Fibroblast of mammary gland (primary cell): ENCODE measurements around the gene CAMK2G.

ENCODE experiments used
- DNase-seq: peaks from one replicate; pipeline ENCODE4 v3.0.0-alpha.2; 2010; ENCODE audit warnings: low read depth
- H3K4me3 ChIP-seq: 2 replicates; pipeline ENCODE4 v1.5.1; 2011; ENCODE audit warnings: low read depth, mild to moderate bottlenecking, low read length, moderate library complexity; ENCODE audit not compliant: control insufficient read depth
- TF ChIP-seq, protein P1 (sequence below): conservative IDR thresholded peaks from 2 replicates; pipeline ENCODE4 v1.5.1; 2011; ENCODE audit warnings: low read depth, low read length, inconsistent platforms; ENCODE audit not compliant: control insufficient read depth, insufficient read depth

Gene CAMK2G

DNA sequence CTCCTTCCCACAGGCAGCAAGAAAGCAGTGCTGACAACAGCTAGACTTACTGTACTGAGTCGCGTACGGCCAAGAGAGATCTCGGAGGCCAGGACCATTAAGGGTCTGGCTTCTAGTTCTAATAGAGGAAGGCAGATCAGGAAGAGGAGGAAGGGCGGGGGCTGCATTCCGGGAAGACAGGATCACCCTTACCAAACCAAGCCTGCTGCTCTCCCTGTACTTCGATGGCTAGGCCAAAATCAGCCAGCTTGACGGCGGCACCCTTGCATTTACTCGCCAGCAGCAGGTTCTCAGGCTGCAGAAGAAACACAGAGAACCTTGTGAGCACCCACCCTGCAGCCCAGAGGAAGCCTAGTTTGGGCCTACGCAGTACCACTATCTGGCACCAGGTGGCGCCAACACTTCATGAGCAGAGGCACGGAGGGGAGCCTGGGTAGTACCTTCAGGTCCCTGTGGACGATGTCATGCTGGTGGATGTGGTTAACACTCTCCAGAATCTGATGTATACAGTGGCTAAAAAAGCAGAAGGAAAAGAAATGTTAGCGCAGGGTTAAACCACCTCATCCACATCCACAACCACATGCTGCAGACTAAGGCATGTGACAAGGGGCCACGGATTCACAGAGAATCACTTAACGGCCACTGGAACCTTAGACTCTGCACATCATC, 25.4 kb downstream of the CAMK2G start:
- no peak overlapping the region for H3K4me3 ChIP-seq
- DNase-seq = peak; percentile 84
- TF ChIP-seq, protein P1, sequence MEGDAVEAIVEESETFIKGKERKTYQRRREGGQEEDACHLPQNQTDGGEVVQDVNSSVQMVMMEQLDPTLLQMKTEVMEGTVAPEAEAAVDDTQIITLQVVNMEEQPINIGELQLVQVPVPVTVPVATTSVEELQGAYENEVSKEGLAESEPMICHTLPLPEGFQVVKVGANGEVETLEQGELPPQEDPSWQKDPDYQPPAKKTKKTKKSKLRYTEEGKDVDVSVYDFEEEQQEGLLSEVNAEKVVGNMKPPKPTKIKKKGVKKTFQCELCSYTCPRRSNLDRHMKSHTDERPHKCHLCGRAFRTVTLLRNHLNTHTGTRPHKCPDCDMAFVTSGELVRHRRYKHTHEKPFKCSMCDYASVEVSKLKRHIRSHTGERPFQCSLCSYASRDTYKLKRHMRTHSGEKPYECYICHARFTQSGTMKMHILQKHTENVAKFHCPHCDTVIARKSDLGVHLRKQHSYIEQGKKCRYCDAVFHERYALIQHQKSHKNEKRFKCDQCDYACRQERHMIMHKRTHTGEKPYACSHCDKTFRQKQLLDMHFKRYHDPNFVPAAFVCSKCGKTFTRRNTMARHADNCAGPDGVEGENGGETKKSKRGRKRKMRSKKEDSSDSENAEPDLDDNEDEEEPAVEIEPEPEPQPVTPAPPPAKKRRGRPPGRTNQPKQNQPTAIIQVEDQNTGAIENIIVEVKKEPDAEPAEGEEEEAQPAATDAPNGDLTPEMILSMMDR = peak; percentile 99

DNA sequence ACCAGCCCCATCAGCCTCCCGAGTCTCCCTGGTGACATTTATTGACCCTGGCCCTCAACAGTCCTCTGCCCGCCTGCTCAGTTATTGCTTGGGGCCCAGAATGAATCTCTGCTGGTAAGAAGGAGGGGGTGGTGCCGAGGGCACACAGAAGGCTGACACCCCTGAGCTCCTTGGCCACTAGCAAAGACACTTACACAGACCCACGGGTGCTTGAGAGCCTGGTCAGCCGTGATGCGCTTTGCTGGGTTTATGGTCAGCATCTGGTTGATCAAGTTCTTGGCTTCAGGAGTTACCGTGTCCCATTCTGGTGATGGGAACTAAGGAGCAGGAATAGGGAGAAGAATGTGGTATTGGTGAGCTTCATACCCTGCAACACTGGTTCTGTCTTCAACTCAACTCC, 27.3 kb downstream of the CAMK2G start:
- no peak for DNase-seq
- no peak overlapping the region for H3K4me3 ChIP-seq
- TF ChIP-seq, protein P1 = no peak

DNA sequence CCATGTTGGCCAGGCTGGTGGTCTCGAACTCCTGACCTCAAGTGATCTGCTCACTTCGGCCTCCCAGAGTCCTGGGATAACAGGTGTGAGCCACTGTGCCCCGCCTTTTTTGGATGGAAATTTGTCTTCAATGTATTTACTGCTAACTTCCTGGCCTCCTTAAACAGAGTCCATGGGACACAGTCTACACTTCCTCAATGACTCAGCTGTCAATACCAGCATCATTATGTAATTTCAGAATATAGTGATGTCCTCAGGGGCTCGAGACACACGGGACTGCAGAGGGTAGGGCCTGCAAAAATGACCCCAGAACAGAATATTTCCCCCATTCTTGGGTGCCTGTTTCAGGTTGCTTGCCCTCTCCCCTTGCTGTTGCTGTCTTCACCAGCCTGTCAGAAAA, 31.1 kb downstream of the CAMK2G start:
- H3K4me3 ChIP-seq = no peak overlapping the region
- TF ChIP-seq, protein P1 = no peak
- DNase-seq = peak; percentile 17

DNA sequence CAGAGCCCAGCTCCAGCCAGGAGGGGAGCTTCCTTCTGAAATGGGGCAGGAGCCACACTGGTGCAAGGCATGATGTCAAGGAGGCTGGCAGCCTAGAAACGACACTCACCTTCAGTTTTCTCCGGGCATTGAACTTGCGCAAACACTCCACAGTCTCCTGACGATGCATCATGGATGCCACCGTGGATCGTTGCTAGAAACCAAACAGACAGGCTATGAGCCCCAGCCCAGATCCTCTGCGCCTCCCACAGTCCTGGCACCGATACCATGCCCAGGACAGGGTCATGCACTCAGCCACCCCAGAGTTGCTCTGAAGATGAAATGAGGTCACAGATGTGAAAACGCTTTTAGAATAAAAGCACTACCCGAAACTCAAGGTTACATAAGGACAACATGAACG, 32.0 kb downstream of the CAMK2G start:
- TF ChIP-seq, protein P1 = no peak
- no peak for DNase-seq
- no peak overlapping the region for H3K4me3 ChIP-seq

DNA sequence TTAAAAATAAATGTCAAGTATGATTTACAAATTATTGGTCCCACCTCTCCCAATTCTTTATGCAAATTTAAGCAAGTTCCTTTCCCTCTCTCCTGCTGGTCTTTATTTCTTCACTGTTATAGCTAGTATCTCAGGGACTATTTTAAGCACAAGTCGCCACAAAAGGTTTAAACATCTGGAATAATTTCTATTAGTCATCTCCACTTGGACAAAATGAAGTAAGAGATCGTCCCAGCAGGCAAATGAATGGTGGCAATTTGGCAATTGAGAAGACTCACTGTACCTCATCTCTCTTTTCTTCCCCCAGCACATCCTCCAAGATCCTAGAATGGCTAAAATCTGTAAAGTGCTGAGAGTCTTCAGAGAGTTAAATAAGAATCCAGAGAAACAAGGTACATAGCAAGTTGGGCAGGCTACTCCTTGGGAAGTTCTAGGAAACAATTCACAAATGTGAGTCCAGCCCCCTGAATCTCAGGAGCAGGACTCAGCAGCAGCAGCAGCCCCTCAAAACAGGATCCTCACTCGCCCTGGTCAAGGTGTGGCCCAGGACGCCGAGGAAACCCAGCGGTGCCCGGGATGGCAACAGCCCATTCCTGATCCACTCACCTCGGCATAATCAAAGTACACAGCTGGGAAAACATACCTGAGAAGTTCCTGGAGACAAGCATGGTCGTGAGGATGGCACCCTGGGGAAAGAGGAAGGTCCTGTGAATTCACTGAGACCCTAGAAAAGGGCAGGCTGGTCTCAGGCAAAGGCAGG, 32.6 kb downstream of the CAMK2G start:
- DNase-seq = peak; percentile 79
- H3K4me3 ChIP-seq = no peak overlapping the region
- TF ChIP-seq, protein P1 = no peak

DNA sequence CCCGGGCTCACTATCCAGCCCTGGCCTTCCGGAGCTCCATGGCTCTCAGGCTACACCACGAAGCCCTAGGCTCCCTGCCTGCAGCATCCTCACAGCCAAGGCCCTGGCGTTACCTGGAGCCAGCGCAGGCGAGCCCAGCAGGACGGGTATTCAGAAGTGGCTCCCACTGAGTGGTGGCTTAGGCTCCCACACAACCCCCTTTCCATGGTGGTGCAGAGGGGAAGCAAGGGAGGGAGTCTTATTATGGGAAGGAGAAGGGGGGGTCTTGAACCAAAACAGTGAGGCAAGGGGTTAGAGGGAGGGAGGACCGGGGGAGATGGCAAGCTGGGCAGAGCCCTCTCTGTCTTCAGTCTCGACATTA, 33.3 kb downstream of the CAMK2G start:
- H3K4me3 ChIP-seq = no peak overlapping the region
- no peak for DNase-seq
- TF ChIP-seq, protein P1 = no peak
